ENCODE measurements around the gene OTP. TPM values are rescaled to one million over a fixed set of nuclear protein-coding genes. Genes with fewer than 3 reads are reported as not detected.

OTP gene
- total RNA-seq, 1 donor, result not detected

- no peak for DNase-seq (ENCODE audit: low read depth)
- no peak for TF ChIP-seq CTCF (IDR thresholded peaks at IDR 0.05; ENCODE audit: insufficient read depth, low read depth, low read length)
- no peak overlapping the region for H3K4me3 ChIP-seq (ENCODE audit: low read depth, low read length)
These were observed 6.1 kb upstream of the OTP start for GRCh38 chr5:77644371-77645157.

- H3K4me3 ChIP-seq (ENCODE audit: low read depth, low read length), result no peak overlapping the region
- no peak for TF ChIP-seq CTCF (IDR thresholded peaks at IDR 0.05; ENCODE audit: insufficient read depth, low read depth, low read length)
- no peak for DNase-seq (ENCODE audit: low read depth)
These were observed 5.3 kb upstream of the OTP start for GRCh38 chr5:77643654-77644370.

- no peak overlapping the region for H3K4me3 ChIP-seq (ENCODE audit: low read depth, low read length)
- TF ChIP-seq CTCF (IDR thresholded peaks at IDR 0.05; ENCODE audit: insufficient read depth, low read depth, low read length), result no peak
- DNase-seq (ENCODE audit: low read depth), result no peak
These were observed 4.5 kb upstream of the OTP start for GRCh38 chr5:77642738-77643653.

- no peak for DNase-seq (ENCODE audit: low read depth)
- no peak overlapping the region for H3K4me3 ChIP-seq (ENCODE audit: low read depth, low read length)
- no peak for TF ChIP-seq CTCF (IDR thresholded peaks at IDR 0.05; ENCODE audit: insufficient read depth, low read depth, low read length)
These were observed 3.6 kb upstream of the OTP start for GRCh38 chr5:77641963-77642737.

GRCh38 chr5:77641397-77641943 lies 3.0 kb upstream of the OTP start:
- no peak overlapping the region for H3K4me3 ChIP-seq (ENCODE audit: low read depth, low read length)
- DNase-seq (ENCODE audit: low read depth), result no peak
- no peak for TF ChIP-seq CTCF (IDR thresholded peaks at IDR 0.05; ENCODE audit: insufficient read depth, low read depth, low read length)
